Anterior cingulate cortex (tissue), 58 donors: ENCODE measurements around the gene USP21.
A peak's percentile ranks its signal among the peaks of the same experiment; 100 is the strongest.

ENCODE experiments used
- DNase-seq, 58 donors: peaks; one replicate each; lab custom pipeline; 2025; lab: John Stamatoyannopoulos, UW

USP21 gene

DNA sequence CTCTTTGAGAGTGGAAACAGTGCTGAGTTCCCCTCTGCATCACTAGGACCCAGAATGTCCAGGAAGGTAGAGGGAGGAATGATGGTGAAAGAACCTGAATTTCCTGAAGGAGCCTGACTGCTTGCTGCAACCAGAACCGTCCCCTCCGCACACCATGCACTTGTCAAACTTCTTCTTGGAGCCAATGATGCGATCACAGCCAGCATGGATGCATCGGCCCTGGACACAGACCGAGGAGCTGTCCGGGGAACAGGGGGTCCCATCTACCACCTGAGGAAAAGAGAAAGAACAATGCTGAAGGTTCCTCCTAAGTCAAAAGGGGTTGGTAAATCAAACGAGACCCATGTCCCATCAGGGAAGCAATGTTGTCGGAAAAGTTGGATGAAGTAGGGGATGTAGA, 32.7 kb downstream of the USP21 start:
- DNase-seq: no peak

DNA sequence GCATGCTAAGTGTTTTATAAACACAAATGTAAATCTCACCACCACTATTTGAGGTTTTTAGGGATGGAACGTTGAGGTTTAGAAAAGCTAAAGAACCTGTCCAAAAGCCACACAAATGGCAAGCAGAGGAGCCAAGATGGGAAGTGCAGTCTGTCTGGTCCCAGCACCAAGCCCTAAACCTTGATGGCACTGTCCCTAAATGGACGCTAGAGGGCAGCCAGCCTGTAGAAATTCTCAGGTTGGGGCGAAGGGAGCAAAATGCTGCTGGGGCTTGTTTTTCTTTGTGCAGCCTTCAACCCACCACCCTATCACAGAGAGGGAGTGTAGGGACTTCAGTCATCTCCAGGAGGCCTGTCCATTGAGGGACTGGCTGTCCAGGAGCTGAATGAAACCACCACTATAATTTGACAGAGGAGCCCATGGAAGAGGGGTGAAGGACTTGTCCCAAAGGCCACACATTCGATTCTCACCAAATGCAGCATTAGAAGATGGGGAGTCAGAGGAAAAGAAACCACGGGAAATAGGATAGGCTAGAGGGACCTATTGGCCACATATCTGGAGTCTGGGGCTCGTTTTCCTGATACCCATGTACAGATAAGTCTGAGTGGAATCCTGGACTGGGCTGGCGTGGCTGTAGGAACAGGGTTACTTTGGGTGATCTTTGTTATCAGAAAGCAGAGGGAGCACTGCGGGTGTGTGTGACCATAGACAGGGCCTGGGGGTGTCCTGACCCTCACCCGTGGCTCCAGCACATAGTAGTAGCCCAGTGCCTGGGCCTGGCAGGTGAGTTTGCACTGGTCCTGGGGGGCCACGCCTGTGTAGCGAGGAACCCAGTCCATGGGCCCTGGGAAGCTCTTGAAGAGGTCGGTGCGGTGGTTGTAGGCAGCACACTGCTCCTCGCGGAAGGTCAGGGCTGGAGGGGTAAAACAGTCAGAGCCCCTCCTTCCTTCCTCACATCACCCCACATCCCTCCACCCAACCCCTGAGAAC, 33.5 kb downstream of the USP21 start:
- peak in 47 of 58 donors; percentile 13 to 81 (median 44) for DNase-seq

DNA sequence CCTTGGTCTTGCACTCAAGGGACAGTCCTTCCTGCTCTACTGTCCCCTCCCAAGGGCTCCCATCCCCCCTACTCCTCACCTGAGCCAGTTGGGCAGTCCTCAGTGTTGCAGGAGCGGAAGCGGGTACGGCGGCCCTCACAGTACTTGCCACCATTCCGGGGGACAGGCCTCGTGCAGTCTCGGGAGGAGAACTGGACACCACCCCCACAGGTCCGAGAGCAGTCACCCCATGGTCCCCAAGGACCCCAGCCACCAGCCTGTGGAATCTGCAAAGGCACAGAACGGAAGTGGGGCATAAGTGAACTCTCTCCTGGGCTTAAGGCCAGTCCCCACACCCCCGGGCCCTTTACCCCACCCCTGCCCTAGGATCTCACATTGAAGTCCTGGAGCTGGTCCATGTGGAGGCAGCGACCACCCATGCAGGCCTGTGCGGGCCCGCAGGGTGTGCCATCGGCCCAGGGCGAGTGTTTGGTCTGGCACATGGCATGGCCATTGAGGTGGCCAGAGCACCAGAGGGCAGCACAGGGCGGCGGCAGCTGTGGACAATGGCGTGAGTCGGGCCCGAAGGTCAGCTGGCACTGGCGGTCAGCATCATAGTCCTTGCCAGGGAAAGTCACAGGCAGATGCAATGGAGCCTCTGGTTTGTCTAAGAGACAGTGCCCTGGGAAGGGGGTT, 34.4 kb downstream of the USP21 start:
- peak in 50 of 58 donors; percentile 16 to 89 (median 70) for DNase-seq

DNA sequence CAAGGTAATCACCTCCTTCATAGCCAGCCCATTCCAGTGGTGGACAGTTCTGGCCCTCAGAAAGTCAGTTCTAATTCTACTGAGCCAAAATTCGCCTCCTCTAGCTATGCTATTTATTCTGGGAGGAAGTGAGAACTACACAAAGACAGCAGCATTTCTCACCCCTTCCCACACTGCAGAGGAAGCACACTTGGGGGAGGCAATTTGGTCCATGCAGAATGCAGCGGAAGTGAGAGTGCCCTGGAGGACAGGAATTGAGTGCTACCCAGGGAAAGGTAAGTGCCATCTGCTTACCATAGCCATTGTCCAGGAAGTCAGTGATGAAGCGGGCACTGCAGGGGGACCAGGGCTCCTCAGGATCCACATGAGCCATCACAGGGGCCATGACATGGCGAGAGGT, 35.9 kb downstream of the USP21 start:
- peak in 22 of 58 donors; percentile 9 to 50 (median 30) for DNase-seq

DNA sequence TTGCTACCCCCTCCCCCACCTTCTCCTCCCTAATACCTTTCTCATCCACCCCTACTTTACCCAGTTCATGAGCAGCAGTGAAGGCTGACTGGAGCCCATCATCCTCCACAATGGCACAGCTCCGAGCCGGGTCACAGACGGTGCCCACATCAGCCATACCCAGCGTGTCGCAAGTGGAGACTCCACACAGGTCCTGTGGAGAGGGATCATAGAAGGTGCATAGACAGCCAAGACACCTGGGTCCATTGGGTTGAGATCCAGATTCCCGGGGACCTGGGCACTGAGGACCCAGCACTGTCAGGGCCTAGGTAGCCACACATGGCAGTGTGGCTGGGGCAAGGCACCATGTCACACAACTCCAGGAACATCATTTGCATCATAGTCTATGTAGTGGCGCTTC, 36.8 kb downstream of the USP21 start:
- DNase-seq: no peak

DNA sequence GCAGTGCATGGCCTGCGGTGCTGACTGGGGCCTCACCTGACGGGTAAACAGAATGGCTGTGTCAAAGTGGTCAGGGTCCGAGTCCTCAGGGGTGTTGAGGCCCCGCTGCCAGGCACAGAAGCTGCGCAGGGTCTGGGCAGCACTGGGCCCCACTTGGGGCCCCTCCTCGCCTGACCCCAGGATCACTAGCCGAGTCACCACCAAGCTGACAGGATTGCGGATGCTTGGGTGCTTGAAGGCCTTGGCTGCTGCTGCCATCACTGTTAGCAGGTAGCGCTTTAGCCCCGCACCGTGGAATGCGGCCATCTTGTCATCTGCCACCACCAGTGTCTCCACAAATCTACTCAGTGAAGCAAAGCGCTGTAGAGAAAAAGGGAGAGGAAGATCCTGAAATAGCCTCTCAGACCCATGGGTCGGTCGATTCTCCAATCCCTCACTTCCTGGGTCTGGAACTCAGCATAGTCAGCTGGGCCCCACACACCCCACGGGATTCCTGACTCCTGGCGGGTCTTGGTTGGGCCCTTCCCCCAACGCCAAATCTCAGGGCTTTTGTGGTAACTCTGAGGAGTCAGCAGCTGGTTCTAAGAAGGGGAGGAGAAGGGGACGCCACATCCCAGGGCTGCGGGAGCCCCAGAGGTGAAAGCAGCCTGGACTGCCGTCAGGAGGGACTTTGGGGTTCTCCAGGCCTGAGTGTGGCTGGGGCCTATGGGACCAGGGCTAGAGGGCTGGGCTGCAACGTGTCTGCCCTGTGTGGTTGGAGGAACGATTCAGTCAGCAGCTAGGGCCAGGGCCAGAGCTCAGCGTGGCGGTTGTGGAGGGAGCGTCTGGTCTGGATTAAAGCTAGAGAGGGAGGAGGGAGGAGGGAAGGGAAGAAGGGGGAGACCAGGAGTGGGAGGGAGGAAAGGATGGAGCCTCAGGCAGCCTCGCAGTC, 37.5 kb downstream of the USP21 start:
- peak in 10 of 58 donors; percentile 10 to 32 (median 24) for DNase-seq

GRCh38 chr1:161197560-161198193, 38.4 kb downstream of the USP21 start:
- no peak for DNase-seq

DNA sequence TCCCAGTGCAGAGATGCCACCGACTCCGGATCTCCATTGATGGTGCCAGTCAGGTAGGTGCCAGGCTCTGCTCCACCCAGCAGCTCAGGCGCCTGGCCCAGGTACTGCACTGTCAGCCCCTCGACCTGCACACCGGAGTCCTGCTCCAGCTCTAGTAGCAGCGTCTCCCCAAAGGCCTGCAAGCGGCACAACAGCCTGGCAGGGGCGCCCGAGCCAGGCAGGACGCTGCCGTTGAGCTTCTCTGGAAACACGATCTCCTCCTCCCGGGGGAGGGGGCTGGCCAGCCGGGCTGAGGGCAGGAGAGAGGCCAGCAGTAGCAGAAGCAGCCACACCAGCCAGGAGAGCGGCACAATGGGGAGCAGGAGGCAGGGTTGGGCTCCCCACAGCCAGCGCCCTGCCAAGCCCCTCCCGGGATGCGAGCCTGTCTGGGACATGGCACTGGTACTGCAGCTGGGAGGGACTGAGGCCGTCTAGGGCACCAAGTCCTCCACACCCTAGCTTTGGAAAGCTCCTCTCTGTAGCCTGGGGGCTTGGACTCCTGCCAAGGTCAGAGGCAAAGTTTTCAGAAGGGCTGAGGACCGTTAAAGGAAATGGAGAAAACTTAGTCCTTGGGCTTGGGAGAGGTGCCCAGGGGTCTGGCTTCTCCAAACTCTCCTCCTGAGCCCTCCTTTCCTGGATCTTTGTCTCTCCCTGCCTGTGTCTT, 39.0 kb downstream of the USP21 start:
- DNase-seq: peak in 31 of 58 donors; percentile 11 to 70 (median 40)

GRCh38 chr1:161198897-161199431, 39.7 kb downstream of the USP21 start, which contains the start of gene ADAMTS4:
TSS of gene ADAMTS4 (minus strand) at chr1:161199054. CDS start at chr1:161198627, 427 bp downstream.
- peak in 56 of 58 donors; percentile 23 to 93 (median 76) for DNase-seq

- DNase-seq: peak in 7 of 58 donors; percentile 17 to 67 (median 52)
Observed at GRCh38 chr1:161199506-161200139, 40.3 kb downstream of the USP21 start.

- DNase-seq: peak in 46 of 58 donors; percentile 17 to 88 (median 66)
Observed at GRCh38 chr1:161200421-161200991, 41.2 kb downstream of the USP21 start.

- peak in 24 of 58 donors; percentile 20 to 81 (median 50) for DNase-seq
Observed at GRCh38 chr1:161200992-161201835, 41.9 kb downstream of the USP21 start.

- peak; percentile 69 to 99 (median 97) for DNase-seq
Observed at GRCh38 chr1:161201836-161202712, 42.8 kb downstream of the USP21 start, which contains the start of gene NDUFS2. TSS of gene NDUFS2 (plus strand) at chr1:161202367. CDS start at chr1:161202386, 19 bp downstream.

DNA sequence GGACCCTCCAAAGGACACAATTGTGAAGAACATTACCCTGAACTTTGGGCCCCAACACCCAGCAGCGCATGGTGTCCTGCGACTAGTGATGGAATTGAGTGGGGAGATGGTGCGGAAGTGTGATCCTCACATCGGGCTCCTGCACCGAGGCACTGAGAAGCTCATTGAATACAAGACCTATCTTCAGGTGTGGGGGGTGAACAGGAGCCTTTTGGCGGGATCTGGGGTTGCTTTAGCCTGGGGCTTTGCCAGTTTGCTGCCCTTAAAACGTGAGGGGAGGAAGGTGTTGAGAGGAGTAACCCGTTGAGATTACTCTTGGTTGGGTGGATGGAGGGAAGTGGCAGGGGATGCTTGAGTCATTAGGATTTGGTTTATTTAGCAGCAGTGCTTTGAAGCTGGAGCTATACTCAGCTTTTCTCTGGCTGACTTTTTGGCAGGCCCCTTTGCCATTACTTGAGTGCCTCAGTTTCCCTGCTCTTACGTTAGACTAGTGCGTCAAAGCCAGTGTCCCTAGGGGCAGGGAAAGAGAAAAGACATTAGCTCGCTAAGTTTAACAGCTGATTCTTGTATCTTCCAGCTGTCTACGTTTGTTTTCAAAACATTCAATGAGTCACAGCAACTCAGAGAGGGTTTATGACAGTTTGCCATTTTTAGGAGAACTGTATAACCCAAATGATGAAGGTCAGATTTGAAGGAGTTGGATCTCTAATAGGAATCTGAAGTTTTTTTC, 47.3 kb downstream of the USP21 start:
- DNase-seq: no peak

GRCh38 chr1:161207173-161207572, 47.9 kb downstream of the USP21 start:
- peak in 1 of 58 donors; percentile 6 for DNase-seq
